SH-SY5Y (cell line): ENCODE data around the gene VGF.

Source experiments
- GATA2 ChIP-seq: IDR thresholded peaks from 2 replicates; pipeline ENCODE4 v1.6.1; 2011; ENCODE audit warnings: mild to moderate bottlenecking, low read depth, low read length
- GATA3 ChIP-seq: IDR thresholded peaks from 2 replicates; pipeline ENCODE4 v1.6.1; 2011; ENCODE audit warnings: low read depth, mild to moderate bottlenecking, low read length, moderate library complexity

DNA sequence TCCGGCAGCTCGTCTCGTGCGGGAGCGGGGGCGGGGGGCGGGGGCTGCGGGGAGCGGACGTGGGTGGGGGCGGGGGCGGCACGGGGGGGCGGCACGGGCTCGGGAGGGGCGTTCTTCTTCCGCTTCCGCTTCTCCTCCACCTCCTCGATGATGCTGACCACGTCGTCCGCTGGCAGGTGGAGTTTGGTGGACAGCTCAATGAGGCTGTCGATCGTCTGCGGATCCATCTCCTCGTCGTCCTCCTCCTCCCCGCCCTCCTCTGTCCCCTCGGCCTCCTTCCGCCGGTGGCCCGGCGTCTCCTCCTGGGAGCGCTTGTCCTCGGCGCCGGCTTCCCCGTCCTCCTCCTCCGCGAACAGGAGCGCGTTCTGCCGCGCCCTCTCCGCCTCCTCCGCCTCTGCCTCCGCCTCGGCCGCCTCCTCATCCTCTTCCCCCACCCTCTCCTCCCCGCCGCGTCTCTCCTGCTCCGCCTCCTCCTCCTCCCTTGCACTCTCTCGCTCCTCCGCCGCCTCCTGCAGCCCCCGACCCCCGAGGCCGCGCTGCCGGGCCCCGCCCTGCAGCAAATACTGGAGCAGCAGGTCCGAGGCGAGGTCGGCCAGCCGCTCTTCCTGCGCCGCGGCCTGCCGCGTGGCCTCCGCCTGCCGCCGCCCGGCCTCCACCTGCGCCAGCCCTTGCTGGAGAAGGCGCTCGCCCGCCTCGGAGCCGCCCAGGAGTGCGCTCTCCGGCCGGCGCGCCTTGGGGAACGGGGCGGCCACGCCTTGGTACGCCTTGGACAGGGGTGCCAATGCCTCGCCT is 1.9 kb downstream of the VGF start:
- no peak for TF ChIP-seq GATA2
- no peak for TF ChIP-seq GATA3
